Epidermal melanocyte (primary cell): Measurements from ENCODE around the gene USPL1.
A peak's percentile ranks its signal among the peaks of the same experiment; 100 is the strongest.
"Not testable (repeated sequence)": the region's sequence is repeated elsewhere in the genome, so short reads cannot be mapped to it uniquely, and the experiment has no call there.

Experiments used
- DNase-seq: peaks from one replicate; pipeline ENCODE4 v3.0.0; 2011; ENCODE audit warnings: low spot score; ENCODE audit not compliant: insufficient read length

The USPL1 gene

DNA sequence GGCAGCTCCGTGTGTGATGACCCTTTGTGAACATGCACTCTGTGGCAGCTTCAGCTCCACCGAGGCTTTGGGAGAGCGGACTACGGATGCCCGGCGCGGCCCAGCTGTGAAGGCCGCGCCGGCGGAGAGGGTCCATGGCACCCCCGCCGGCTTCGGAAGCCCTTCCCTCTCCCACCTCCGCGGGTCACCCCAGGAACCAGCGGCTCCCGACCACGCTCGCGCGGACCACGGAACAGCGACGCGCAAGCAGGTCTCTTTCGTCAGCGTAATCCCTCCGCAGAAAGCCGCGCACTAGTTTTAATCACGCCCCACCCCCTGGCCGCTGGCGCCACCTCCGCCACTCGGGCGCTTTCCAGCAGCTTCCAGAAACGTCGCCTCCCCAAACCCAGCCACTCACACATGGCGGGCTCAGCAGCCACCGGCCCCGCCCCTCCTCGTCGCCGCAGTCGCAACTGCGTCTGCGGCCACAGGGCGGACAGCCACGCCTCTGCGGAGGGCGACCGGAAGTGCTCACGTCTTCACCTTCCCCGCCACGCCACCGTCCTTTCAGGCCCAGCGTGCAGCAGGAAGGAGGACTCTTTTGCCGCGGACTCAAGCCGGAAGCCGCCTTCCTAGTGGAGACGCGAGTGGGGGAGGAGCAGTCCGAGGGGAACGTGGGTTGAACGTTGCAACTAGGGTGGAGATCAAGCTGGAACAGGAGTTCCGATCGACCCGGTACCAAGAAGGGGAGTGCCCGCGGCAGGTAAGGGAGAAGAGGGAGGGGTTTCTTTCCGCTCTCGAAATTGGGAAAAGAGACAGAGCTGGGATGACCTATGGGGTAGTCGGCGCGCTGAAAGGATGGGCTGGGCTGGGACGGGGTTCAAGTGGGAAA lies at the start of gene USPL1:
Gene USPL1 (plus strand): TSS at position 606 of the 871 bp plus-strand sequence. CDS start 3,221 bp downstream, outside the sequence.
- DNase-seq = peak; percentile 85

DNA sequence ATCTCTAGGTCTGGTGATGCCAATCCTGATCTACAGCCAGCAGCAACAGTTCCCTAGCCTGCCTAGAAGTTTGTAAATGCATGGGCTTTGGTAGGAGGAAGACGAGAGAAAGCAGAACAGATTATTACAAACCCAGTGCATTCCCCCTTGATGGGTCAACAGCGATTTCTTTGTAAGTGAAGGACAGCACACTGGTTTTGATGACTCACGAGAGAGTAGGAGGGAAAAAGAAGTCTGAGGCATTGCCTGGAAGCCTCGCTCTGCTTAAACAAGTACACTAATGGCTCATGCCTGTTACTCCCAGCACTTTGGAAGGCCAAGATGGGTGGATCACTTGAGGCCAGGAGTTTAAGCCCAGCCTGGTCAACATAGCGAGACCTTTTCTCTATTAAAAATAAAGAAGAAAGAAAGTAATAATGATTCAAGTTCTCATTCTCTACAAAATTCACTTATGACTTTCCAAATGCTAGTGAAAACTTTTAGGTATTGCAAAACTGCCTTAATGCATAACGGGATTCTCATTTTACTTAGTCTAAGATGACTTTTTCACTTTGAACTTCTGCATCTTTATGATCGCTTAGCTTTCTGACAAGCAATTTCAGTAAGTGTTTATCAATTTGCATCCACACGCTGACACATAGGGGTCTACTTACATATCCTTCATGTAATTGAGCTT lies 47.7 kb upstream of the USPL1 start:
- peak; percentile 60 for DNase-seq

DNA sequence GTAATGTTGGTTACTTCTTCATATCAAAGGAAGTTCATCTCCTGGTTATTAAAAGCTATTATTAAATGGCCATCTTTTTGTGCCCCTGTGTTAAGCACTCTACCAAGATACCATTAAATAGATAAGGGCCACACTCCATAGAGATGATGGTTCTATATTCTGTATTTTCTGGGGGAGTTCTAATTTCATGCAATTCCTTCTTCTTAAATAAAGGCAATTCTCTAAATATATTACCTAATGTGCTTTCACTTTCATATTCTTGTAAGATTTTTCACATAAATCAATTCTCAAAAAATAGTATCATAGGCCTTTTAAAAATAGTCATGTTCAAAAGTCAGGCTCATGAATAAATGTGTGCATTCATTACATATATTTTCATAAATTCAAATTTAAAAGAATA lies 47.0 kb upstream of the USPL1 start:
- no peak for DNase-seq

DNA sequence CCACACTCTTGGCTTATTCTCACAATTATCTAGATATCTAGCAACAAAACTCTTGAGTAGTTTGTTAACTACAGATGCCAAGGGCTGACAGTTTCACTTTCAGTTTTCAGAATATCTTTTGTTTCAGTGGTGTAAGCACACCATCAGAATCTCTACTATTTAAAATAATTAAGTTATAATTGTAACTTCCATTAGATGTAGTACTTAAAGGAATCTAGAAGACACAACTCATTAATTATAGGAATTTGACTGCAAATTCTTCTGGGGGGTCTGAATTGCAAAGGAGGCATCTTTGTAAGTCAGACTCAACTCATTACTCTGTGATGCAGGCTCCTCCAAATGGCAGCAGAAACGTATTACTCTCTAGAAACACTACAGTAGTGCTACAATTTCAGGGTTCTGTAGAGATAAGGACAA lies 44.9 kb upstream of the USPL1 start:
- DNase-seq = no peak

DNA sequence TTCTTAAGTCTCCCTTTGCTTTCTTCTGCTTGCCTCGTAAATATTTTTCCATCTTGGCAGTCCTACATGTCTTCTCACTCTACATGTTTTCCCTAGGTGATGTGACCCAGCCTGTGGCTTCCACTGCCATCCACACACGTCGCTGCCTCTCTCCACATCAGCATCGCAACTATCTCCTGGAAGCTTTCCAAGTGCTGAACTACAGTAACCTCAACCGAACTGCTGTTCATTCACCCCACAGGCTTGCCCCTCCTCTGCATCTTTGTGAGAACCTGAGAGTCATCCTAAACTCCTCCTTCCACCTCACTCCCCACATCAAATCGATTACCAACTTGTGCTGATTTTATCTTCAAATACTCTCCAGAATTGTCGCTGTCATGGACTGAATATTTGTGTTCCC lies 41.2 kb upstream of the USPL1 start:
- DNase-seq = no peak

DNA sequence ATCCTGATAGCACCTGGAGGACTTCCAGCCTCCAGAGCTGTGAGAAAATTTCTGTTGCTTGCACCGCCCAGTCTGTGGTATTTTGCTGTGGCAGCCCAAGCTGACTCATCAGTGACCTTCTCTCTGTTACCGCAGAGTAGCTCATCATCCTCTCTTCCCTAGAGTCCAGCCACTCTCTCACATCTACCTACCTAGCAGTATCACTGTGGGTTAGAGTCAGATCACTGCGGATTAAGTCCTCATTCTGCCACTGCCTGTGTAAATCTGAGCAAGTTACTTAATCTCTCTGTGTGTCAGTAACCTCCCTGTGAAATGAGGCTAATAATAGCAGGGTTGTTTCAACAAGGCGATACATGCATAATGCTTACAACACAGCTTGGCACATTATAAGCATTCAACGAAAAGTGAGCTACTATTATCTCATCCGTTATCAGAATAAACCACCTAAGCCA lies 40.3 kb upstream of the USPL1 start:
- no peak for DNase-seq

DNA sequence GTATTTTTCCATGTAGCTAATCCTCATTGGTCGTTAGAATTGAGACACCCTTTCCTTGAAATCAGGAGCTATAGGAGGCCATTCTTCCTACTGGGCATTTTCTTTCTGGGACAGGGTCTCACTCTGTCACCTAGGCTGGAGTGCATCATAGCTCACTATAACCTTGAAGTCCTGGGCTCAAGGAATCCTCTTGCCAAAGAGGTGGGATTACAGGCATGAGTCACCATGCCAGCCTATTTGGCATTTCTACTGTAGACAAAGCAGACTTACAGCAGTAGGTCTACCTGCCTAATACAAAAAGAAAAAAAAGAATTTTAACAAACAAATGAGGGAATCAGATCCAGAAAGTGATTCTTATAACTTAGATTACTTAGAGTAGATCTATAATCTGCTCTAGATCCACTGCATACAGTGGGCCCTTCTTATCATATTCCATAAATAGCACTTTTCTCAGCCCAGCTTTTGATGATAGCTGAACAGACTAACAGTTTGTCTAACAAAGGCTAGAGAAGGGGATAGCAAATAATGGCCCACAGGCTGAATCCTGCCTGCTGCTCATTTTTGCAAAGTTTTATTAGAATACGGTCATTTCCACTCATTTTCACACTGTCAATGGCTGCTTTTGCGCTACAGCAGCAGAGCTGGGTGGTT lies 36.7 kb upstream of the USPL1 start:
- DNase-seq = no peak

DNA sequence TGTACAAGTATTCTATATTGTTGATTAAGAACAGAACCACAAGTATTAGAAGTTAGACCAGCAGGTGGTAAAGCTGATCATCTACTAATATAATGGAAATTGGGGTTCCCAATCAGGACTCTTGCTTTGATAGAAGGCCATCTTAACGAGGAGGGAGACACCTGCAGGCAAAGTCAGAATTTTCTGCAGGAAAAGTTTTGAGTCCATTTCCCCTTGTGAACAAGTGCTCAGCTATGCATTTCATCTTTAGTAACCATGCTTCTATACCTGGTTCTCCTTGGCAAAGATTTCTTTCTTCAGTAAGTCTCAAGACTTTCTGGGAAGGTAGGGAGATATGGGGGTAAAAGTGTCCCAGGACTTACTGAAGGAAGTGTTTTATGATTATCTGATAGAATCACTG lies 36.1 kb upstream of the USPL1 start:
- DNase-seq = no peak

DNA sequence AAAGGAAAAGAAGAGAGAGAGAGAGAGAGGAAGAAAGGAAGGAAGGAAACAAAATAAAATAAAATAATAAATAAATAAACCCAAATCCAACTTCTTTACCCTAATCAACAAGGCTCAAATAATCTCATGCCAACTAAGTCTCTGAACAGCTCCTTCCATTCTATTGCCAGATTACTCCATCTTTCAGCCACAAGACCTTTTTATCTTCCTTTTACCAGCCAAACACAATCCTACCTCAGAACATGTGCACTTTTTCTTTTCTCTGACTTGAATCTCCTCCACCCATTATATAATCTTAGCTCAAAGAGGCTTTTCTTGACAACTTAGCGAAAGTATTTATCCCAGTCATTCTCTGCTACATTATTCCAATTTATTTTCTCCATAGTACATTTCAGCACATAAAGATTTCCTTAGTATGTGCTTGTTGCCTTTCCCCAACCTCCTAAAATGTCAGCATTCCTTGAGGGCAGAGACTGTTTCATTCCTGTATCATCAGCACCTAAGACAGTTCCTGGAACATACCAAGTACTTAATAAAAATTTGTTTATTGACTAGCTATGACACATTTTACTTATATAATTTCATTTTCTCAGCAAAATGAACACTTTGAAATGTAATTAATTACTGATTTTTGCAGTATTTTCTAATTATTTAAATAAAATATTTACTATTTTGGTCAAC lies 33.5 kb upstream of the USPL1 start:
- DNase-seq = no peak

DNA sequence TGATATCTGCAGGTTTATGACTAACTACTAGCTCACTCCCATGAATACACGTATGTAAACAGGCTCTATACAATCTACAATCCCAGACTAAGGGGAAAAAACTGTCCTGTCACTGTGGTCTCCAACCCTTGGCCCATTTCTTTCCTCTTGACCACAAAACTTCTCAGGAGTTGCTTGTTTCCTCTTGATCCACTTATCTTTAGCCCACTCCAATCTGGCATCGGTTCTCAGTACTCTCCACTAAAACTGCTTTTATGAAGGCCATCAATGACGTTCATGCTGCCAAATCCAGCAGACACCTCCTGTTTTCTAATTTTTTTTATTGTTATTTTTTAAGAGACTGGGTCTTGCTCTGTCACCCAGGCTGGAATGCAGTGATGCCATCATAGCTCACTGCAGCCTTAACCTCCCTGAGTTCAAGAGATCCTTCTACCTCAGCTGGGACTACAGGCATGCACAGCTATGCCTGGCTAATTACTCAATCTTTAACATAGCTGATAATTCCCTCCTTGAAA lies 31.9 kb upstream of the USPL1 start:
- no peak for DNase-seq

DNA sequence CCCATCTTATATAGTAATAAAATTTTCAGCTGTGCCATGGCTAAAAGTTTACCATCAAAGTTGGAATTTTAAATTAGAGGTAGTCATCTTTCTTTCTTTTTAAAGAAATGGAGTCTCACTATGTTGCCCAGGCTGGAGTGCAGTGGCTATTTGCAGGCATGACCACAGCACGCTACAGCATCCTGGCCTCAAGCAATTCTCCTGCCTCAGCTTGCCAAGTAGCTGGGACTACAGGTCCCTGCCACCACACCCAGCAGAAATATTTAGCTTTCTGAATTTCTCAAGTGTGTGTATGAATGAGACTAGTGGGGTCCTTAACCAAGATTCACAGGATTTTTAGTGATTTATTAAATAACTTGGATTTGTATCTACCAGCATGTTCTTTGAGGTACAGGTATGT lies 30.5 kb upstream of the USPL1 start:
- DNase-seq = no peak

DNA sequence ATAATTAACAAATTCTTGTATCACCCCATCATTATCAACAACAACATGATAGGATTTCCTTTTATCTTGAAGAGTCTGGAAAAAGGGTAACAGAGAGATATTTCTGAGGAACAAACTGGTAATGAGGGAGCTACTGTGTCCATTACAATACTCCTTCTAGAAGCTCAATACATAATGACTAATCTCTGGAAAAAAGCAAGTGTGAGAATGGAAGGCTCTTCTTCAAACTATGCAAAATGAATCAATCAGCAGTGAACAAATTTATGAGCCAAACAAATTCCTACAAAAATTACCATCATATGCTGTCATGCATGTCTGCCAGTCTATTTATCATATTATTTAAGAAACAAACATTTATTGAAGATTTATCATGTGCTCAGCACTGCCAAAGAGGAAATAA lies 30.0 kb upstream of the USPL1 start:
- no peak for DNase-seq

DNA sequence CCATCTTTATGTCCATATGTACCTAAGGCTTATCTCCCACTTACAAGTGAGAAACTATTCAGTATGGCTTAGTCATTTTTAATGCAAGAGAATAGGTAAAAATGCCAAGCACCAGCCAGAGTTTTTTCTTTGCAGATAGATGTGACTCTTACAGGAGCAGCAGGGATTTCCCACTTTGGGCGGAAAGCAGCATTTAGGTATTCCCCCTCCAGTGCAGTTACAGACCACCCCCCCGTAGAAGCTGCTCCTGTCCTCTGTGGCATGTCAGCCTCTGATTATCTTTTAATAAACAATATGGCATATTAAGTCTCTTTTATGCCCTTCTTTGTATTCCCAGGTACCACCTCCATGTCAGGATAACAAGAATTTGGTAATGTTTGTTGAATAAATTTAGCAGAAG lies 24.7 kb upstream of the USPL1 start:
- DNase-seq = no peak

DNA sequence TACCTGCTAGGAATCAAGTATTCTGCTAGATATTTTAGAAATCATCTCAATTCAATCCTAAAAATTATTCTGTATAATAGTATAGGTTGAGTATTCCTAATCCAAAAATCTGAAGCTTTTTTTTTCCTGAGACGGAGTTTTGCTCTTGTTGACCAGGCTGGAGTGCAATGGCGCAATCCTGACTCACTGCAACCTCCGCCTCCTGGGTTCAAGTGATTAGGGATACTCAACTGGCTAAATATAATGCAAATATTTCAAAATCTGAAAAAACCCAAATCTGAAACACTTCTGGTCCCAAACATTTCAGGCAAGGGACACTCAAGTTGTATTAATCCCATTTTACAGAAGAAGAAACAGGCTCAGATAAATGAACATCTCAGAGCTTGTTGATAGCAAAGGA lies 17.2 kb upstream of the USPL1 start:
- DNase-seq = no peak

DNA sequence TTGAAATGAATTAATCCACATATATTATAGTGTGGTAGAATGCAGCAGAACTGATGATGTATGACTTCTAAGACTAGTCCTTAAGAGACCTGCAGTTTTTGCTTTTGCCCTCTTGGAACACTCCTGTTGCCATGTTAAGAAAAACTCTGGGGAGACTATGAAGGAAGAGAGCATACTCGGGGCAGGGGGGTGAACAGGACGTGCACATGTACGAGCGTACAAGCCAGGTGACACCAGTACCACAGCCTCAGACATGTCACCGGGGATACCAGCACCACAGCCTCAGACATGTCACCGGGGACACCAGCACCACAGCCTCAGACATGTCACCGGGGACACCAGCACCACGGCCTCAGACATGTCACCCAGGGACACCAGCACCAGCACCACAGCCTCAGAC lies 15.9 kb upstream of the USPL1 start:
- no peak for DNase-seq

DNA sequence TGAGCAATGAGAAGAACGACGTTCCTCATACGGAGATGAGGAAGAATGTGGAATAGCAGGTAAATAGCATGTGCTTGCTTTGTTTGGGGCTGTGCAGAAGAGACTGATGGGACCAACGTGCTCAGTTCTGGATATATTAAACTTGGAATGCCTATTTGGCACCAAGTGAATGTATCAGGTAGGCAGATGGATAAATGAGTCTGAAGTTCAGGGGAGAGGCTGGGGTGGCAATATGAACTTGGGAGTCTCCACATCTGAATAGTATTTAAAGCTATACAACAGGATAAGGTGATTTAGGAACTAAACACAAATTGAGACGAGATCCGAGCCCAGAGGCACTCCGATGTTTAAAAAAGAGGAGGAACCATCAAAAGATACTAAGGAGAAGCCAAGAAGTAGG lies 12.7 kb upstream of the USPL1 start:
- no peak for DNase-seq

DNA sequence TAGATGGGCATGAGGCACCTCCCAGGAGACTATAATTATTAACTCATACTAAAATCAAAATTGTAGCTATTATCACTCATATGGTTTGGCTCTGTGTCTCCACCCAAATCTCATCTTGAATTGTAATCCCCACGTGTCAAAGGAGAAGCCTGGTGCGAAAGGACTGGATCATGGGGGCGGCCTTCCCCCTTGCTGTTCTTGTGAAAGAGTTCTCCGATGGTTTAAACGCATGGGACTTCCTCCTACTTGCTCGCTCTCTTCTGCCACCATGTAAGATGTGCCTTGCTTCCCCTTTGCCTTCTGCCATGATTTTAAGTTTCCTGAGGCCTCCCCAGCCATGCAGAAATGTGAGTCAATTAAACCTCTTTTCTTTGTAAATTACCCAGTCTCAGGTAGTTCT lies 10.5 kb upstream of the USPL1 start:
- DNase-seq = not testable (repeated sequence)

DNA sequence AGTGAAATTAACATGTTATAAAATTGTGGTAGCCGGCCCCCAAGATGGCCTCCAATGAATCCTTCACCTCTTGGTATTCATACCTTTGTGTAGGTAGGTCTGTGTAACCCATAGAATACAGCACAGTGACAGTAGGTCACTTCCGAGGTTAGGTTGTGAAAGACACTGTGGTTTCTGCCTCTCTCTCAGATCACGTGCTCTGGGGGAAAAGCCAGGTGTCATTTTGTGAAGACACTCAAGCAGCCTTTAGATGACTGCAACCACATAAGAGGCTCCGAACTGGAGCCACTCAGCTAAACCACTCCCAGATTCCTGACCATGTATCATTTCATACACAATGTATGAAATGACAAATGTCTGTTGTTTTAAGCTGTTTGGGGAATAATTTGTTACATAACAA lies 9.8 kb upstream of the USPL1 start:
- no peak for DNase-seq

DNA sequence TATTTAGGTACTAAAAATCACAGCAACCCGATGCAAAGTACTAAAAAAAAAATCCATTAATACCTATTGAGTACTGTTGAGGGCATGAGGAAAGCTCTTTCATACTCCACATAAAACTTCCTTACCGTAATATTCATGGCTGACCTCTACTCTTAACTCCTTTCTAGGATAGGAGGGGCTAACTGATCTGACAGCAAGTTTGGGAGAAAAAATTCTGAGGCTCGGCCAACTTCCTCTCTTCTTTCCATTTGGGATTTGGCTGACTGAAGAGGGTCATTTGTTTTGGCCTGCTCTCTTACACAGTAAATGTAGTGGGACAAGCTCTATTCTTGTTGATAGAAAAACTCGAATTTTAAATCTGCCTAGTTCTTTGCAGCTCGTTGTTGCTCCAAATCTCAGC lies 9.4 kb upstream of the USPL1 start:
- no peak for DNase-seq

DNA sequence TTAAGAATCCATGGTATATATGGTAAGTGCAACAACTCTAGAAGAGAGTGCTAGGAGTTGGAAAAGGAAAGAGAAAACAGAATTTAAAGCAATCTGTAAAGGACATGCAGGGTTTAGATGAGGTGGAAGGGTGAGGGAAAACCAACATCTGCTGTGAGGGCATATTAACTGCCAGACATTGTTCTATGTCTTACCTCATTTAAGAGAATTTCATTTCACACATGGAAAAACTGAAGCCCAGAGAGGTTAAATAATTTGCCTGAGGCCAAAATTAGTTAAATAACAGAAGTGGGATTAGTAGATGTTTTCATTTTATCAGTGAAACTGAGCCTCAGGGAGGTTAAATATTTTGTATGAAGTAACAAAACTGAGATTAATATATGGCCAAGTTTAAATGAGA lies 7.4 kb upstream of the USPL1 start:
- no peak for DNase-seq

DNA sequence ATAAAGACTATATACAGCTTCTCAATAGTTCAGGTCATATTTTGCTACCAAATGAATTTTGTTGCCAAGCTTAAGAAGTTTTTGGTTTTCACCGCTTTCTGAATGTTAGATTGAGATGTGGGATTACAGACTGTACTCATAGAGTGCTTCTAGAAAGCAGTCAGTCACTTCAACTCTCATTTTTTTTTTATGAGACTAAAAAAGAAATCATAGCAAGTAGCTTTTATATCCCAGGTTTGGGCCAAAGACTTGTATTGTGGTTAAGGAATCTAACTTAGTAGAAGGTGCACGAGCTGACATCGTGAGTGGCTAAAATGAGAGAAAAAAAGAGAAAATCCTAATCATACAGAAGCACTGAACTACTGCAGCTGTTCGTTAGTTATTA lies 2.2 kb upstream of the USPL1 start:
- no peak for DNase-seq
